OCI-LY3 (cell line): ENCODE measurements around the gene PPP2CA.

Source experiments
- CTCF ChIP-seq: fragments of 200-600, 300-600 bp; sonication (generic); IDR thresholded peaks from 2 replicates; pipeline ENCODE4 v1.5.1; 2014; ENCODE audit warnings: antibody characterized with exemption, low read length, low read depth
- EZH2phosphoT487 ChIP-seq: fragments of 200-600 bp; shearing (Covaris generic); IDR thresholded peaks from 2 replicates; pipeline ENCODE4 v1.6.1; 2018; ENCODE audit warnings: antibody characterized with exemption, mixed run types, low read depth

DNA sequence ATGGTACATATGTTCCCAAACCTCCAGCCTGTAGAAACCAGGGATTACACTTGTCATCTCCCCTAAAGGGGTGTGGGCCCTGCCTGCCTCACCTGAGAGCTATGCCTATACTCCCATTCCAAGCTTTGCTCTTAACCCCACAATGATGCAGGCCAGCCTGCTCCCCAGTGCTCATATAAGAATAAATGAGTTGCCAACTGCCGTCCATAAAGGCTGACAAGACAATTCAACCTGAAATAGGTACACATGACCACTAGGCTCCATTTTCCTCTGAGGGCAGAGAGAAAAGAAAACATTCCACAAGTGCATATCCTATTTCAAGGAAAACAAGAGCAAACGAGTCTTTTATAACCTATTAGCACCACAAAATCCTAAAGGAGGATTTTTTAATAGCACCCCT lies 77.6 kb downstream of the PPP2CA start:
- TF ChIP-seq CTCF (no peak), EZH2phosphoT487 (no peak)
